NCI-H526 treated with DMSO at 0.1 percent for 48 hours (cell line): ENCODE measurements around the gene POLR1H.

Experiments used
- DNase-seq: peaks from one replicate; lab custom pipeline; 2025; lab: John Stamatoyannopoulos, UW

Gene POLR1H

DNA sequence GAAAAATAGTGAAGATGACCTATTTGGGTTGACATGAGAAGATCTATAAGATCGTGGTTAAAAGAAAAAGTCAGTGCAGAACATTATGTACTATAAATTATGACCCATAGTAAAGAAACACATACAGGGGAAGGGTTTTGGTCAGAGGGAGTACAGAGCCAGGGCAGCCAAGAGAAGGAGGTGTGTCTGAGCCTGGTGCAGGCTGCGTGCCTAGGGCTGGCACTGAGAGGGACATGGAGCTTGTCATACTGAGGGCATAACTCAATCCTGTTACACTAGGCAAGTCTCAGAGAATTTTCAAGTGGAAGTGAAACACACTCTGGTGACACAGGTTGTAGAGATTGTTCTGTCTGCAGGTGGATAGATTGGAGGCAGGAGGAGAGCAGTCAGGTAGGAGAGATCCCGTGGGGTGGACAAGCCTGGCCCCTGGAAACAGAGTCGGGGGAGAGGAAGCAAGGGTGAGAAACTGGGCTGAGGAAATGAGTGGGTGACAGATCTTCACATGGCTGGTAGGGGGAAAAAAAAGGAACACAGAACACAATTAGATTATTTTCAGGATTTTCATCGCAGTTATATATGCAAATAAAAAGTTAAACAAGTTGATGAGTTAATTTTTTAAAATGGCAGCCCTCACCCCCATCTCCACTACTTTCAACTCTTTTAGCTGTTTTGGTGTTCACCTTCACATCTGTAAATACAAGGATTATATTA, 33.0 kb downstream of the POLR1H start:
- no peak for DNase-seq

DNA sequence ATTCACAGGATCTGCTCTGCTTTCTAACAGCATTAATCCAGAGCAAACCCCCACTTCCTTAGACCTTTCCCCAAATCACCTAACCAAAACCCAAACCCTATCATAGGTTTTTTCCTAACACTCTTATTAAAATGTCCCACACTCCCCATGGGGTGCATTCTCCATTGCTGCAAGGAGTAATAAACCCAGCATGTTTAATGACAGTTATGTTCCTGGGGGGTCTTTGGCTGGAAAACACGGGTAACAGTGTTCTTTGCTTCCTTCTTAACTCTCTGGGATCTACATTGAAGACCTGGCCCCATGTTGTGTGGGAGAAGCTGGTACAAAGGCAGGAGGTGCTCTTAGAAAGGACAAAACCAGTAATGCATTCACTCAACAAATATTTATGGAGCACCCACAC, 35.8 kb downstream of the POLR1H start:
- DNase-seq, result no peak

DNA sequence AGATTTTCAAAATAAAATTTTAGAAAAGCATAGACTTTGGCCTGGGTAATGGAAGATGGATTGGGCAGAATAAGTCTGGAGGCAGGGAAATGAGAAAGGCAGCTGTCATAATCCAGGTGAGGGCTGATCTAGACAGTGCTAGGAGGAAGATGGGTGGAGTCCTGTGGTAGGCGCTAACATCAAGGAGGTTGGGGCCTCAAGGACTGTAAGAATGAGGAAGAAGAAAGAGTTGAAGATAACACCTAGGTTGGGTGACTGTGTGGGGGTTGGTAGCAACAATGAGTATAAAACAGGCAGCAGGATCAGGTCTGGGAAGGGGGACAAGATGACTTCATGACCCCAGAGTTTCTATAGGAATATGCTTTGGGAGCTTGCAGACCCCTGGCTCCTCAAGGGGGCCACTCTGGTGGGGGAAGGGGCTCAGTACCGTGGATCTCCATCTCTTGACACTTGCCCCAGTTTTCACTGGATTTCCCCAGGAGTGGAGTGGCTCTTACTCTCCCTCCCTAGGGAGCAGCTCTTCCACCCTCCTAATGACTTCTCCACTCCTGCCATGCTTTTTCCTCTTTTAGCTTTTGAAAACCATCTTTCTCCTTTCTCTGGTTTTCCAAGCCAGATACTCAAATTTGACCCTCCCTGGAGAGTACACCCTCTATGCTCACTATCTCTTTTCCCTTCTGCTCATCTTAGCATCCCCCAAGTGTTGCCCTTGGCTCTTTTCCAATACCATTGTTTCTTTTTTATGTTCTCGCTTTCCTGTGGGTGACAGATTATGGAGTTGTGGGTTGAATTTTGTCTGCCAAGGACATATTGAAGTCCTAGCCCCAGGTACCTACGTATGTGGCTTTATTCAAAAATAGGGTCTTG, 37.1 kb downstream of the POLR1H start:
- DNase-seq, result no peak

DNA sequence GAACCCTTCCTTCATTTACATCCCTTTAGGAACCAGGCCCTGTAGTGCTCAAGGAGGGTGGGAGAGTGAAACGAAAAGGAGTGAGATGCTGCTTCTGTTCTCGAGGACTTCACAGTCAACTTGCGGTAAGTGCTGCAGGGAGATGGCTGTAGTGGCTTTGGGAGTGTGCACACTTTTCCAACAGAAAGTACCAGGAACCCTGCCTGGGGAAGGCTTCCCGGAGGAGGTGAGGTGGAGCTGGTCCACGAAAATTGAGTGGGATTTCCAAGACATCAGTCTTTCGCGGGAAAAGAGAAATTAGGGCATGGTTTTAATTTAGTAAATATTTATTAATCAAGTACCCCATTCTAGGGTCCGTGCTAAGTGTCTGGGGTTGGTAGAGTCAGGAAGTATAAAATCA, 39.1 kb downstream of the POLR1H start:
- no peak for DNase-seq

DNA sequence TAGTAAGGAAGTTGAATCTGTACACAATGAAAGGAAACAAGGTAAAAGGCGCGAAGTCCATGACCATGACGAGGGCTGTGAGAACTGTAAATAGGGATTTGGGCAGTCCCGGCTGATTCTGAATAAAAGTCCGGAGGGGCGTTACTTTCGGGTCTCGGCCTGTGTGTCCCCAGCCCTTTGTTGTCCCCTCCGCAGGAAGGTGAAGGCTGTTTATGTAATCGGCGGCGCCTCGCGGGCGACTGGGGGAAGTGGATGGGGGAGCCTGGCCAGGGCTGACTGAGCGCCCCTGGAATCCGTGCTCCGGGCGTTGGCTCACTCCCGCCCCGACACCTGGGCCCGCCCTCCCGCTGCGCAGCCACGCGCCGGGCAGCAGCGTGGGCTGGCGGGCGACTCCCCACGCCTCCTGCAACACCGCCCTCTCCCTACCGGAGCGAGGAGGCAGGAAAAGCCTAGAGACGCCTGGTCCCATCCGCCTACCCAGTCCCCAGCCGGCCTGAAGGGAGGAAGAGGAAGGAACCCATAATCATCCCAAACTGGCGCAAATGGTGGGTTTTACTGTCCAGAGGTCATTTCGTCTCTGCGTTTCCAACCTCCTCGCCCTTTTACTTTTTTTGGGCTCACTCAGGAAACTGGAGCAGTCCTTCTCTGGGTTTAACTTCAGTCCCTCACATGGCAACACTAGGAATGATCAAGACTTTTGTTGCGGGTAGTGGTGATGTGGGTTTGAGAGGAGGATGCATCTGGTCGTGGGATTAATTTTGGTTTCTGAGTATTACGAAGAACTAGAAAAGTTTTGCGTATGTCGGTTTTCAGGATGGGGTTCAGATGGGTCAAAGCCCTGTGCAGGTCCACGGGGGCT, 39.7 kb downstream of the POLR1H start:
- no peak for DNase-seq

DNA sequence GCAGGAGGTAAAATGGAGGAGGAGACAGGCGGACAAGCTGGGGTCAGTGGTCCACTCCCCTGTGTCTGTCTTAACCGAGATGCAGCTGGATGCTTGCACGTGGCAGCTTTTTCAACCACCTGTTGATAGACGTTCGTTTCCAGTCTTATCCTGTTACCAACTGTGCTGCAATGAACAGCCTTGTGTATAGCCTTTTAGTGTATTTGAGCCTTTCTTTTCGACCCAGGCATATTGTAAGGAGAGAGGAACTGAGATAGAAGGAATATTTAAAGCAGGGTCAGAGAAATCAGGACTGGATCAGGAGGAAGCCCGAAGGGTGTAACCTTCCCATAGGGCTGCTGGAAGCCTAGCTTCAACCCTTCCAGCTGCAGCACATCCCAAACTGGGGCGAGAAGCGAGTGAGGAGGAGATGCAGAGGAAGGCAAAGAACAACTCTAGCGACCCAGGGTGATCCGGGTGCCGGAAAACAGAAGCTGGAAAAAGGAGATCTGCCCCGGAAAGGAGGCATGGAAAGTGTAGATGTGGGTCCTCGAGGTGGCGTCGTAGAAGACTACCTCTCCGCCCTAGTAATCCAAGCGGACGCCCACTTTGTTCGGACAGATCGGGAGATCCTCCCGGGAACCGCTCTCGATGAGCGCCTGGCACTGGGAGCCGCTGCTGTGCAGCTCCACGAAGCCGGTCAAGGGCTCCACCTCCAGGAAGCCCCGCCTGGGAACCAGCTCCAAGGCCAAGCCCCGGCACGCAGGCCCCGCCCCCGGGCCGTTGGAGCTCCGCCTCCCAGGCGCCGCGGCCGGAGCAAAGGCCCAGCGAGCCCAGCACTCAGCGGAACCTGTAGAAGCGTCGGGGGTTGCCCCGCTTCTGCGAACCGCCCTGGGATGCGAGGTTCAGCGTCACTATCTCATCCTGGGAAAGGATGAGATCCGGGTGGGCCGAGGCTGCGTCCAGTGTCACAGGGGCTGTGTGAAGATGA, 40.7 kb downstream of the POLR1H start:
- DNase-seq, result peak; percentile 61

DNA sequence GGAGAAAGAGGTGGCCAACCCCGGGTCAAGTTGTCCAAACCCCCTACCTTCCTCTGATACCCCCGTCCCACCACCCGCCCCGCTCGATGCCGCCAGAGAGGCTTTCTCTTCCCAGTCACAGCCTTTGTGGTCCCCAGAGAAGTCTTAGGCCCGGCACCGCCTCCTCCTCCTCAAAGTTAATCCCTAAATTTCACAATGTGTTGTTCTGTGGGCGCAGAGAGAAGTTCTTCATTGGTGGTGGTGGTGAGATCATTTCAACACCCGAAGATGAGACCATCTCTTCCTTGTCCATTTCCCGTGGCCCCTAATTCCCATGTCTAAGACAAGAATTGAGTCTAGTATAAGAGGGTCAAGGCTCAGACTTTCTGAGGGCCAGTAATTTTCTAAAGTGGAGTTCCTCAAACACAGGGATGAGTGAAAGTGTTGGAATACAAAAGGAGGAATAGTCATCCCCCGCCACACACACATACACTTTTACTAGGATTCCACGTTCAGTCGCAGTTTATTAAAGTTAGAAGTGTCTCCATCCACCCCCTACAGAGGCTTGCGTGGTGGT, 41.4 kb downstream of the POLR1H start:
- DNase-seq, result no peak

DNA sequence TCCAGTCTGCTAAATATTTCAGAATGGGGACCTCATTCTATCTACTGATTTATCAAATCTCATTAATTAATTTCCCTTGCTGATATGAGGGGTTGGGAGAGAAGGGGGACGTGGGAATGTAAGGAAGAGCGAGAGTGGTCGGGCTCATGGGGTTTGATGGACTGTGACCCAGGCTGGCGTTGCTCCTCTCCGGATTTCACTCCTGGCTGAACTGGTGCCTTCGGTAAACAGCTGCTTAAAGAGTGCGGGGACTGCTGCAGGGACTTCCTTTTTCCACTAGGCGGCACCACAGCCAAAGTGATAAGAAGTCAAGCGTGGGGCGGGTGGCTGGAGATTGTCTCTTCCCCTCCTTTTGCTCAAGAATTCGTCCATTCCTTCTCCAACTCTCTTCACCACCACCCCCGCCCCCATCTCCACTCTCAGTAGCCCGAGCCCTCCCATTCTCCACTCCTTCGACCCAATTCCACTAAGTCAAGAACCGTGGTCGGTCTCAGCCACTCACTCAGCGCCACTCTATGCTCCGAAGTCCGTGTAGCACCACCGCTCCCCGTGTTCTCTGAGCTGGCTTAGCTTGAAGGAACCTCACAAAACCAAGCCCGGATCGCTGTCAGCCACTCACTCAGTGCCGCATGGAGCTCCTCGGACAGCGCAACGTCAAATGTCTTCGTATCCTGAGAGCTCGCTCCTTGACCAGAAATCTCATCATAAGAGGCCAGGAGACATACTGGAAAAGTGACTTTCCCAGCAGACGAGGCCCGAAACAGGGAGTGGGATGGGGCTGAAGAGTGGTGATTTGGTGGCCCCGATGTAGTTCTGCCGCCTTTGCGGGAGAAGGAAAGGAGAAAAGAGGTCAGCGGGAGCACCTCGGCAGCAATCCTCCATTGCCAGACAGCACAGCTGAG, 42.2 kb downstream of the POLR1H start:
- peak; percentile 85 for DNase-seq

DNA sequence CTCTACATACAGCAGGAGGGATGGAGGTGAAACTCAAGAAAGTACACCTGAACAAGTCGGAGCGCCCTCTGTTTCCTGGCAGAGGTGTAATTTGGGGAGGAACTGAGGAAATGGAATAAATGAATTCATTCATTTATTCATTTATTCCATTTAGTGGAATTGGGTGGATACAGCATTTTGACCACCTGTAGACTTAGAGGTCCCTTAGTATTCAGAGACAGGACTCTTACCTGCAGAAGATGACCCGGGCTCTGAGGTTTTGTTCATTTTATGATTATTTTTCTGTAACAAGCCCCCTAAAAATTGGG, 42.8 kb downstream of the POLR1H start:
- DNase-seq, result no peak

DNA sequence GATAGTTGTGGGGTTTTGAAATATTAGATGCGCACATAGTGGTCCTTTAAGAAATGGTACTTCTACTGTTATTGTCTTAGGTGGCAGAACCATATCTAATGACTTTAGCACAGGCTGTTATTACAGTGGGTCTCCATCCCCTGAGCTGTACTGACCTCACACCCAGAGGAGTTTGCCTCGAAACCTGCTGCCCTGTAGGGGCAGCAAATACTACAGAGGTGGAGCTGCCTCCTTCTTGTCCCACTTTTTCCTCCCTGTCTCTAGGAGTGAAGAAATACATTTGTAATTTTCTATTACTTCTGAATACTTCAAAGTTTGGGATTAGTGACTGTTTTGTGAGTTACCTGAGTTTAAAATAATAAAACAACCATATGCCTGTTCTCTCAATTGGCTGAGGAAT, 43.6 kb downstream of the POLR1H start:
- no peak for DNase-seq

DNA sequence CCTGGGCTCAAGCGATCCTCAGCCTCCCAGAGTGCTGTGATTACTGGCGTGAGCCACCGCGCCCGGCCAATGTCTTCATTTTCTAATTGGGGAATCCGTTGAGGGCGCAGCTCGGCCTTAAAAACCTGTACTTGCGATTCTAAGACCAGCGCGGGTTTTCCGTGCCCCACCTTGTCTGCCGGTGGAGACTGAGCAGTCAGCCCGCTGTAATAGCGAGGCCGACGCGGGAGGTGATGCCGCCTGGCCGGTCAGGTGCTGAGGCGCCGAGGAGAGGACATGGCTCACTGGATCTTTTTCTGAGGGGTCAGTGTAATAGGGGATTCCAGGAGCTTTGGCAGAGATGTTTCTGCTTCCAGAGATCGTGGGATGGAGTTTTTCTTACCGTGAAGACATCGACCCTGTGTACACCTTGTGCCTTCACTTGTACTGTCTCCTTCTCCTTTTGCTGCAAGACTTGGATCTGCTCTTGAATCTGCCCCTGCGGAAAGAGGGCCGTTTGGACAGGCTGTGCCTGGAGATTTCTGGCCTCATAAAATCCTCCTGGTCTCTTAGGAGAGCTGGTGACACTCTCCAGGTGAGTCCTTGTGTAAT, 50.3 kb downstream of the POLR1H start:
- no peak for DNase-seq

DNA sequence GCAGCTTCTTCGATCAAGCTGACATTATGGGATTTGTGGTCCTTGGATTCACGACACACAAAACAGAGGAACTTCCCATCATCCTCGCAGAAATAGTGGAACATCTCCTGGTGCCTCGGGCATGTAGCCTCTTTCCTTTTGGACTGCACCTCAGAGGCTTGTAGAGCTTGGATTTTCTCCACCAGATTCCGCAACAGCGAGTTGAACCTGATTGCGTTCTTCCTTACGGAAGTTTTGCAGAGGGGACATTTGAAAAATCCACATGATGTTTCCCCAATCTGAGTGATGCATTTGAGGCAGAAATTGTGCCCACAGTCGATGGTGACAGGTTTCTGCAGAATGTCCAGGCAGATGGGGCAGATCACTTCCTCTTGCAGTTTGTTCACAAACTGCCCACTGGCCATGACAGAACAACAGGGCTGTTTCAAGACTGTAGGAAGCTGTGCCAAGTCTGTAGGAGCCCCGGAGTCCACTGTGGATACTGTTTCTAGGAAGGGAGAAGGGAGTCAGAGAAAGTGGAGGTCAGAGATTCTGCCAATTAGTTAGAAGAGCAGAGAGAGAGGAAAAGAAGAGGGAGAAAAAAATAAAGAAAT, 51.4 kb downstream of the POLR1H start:
- no peak for DNase-seq

DNA sequence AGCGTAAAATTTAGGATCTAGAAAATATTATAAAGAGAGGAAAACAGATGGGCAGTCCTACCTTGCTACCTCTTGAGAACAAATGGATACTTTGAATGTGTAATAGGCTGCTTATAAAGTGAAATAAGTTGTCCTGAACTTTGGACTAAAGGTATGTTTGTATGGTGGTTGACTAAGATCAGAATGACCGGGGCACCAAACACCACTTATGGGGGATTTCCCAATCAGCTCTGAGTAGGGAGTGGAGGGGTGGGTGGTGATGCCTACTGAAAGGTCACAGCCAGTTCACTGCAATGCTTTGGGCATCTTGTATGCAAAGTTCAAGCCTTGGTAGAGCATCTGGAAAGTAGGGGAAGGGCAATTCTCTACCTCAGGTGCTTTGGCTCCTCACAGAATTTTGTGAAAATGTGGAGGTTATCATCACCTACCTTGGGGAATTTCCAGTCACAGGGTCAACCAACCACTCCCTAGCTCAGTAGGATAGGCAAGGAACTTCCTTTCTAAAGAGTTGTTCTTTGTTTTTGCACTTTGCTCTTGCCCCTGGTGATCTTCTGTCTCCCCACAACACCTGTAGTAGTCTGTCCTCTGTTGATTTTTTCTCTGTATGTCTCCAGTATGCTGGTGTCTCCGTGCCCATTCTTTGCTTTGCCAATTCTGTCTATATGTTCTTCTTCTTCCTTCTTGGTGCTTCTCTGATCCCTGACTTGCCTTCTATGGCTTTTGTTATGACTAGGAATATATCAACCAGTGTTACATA, 52.1 kb downstream of the POLR1H start, which contains the start of gene TRIM31:
Gene TRIM31, minus strand, starts transcription at position 88 of the 757 bp plus-strand sequence. CDS start 285 bp downstream, outside the sequence.
- no peak for DNase-seq

DNA sequence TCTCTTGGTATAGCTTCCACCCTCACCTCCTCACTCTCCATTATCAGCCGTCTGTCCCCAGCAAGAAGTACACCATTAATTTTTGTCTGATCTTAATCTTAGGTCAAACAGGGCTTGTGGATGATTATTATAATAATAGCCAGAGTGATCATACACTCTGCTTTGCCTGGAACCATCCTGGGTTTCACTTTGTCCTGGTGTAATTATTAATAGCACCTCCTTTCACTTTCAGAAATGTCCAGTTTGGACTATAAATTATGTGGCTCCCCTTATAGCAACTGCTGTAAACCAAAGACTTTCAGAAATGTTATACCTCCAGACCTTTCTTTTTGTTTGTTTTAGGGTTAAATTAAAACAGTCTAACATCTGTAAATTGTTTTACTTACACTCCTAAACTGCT, 52.8 kb downstream of the POLR1H start:
- no peak for DNase-seq
